SH-SY5Y (cell line): ENCODE results near the gene RCOR3.

ENCODE experiments used
- GATA2 ChIP-seq: IDR thresholded peaks from 2 replicates; pipeline ENCODE4 v1.6.1; 2011; ENCODE audit warnings: mild to moderate bottlenecking, low read depth, low read length
- GATA3 ChIP-seq: IDR thresholded peaks from 2 replicates; pipeline ENCODE4 v1.6.1; 2011; ENCODE audit warnings: low read depth, mild to moderate bottlenecking, low read length, moderate library complexity

DNA sequence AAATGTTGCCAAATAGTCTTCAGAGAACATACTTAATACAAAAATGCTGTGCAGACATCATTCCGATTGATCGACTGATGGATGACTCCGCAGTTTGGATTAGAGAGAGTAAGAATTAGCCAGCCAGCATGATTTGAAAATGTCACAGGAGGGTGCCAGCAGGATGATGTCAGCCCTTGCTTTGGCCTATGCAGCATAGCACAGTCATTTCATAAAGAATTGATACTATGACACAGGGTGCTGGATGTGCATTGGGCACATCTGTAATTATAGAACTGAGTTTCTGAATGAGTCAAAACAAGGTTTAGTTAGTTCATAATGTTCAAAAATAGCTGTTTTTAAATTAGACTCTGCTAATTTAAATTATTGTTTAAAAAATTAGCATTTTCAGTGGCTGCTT is 45.9 kb downstream of the RCOR3 start:
- TF ChIP-seq GATA2 (no peak), GATA3 (no peak)
